ENCODE data around the gene GNAT3.

DNA sequence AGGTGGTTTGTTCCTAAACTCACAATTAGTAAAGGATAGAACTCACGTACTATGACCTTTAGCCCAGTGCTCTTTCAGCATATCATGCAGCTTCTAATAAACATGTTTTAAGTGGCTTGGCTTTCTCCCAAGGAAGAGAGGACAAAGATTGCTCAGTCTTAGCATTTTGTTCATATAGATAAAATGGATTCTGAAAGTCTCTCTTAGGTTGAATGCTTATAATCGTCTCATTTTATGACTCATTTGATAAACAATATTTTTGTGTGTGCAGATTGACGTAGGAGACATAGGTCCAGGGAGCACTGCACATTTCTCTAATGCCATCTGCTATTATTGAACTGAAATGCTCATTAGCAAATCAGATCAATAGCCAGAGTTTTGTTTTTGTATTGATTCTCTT, 44.8 kb downstream of the GNAT3 start:
- TF ChIP-seq CTCF (IDR thresholded peaks at IDR 0.05) (no peak), POLR2A (IDR thresholded peaks at IDR 0.05) (no peak)
